Choroid plexus epithelial cell (primary cell): ENCODE results near the gene FCHSD2.

Experiments used
- DNase-seq: peaks from one replicate; pipeline ENCODE4 v3.0.0-alpha.2; 2010; ENCODE audit warnings: low read depth
- H3K4me3 ChIP-seq: 2 replicates; pipeline ENCODE4 v1.5.1; 2011; ENCODE audit warnings: low read depth, mild to moderate bottlenecking, control low read depth, low read length, moderate library complexity
- CTCF ChIP-seq: conservative IDR thresholded peaks from 2 replicates; pipeline ENCODE4 v1.5.1; 2011; ENCODE audit warnings: low read depth, mild to moderate bottlenecking, control low read depth, inconsistent platforms, low read length, moderate library complexity

FCHSD2 gene

GRCh38 chr11:72850832-72851231 is 291.3 kb downstream of the FCHSD2 start:
- no peak for TF ChIP-seq CTCF
- DNase-seq, result no peak
- H3K4me3 ChIP-seq, result no peak overlapping the region

GRCh38 chr11:72848846-72849466 is 293.2 kb downstream of the FCHSD2 start:
- TF ChIP-seq CTCF, result peak; percentile 80
- H3K4me3 ChIP-seq, result no peak overlapping the region
- DNase-seq, result peak; percentile 74

- no peak for TF ChIP-seq CTCF
Measured at GRCh38 chr11:72844356-72844755, 297.8 kb downstream of the FCHSD2 start.

GRCh38 chr11:72842653-72843330 is 299.3 kb downstream of the FCHSD2 start:
- no peak for TF ChIP-seq CTCF
- DNase-seq, result no peak
- no peak overlapping the region for H3K4me3 ChIP-seq

More at GRCh38 chr11:72844356-72844755, 297.8 kb downstream of the FCHSD2 start:
- DNase-seq, result no peak
- no peak overlapping the region for H3K4me3 ChIP-seq

- DNase-seq, result no peak
- no peak for TF ChIP-seq CTCF
- no peak overlapping the region for H3K4me3 ChIP-seq
Measured at GRCh38 chr11:72842126-72842525, 300.0 kb downstream of the FCHSD2 start.

GRCh38 chr11:72841397-72841796 is 300.7 kb downstream of the FCHSD2 start:
- no peak overlapping the region for H3K4me3 ChIP-seq
- TF ChIP-seq CTCF, result no peak
- DNase-seq, result no peak

GRCh38 chr11:72840780-72841179 is 301.3 kb downstream of the FCHSD2 start:
- TF ChIP-seq CTCF, result no peak
- no peak overlapping the region for H3K4me3 ChIP-seq

More at GRCh38 chr11:72840780-72841179, 301.3 kb downstream of the FCHSD2 start:
- peak; percentile 92 for DNase-seq
